ENCODE data around the gene IKZF3. TPM values are rescaled to one million over a fixed set of nuclear protein-coding genes. Genes with fewer than 3 reads are reported as not detected.
A peak's percentile ranks its signal among the peaks of the same experiment; 100 is the strongest.
"Not testable (repeated sequence)": the region's sequence is repeated elsewhere in the genome, so short reads cannot be mapped to it uniquely, and the experiment has no call there.

IKZF3 gene
- total RNA-seq, 1 donor from 2014 or later = 0.34 TPM

GRCh38 chr17:39903158-39903884, 39.2 kb upstream of the IKZF3 start:
- no peak overlapping the region for H3K9ac ChIP-seq (ENCODE audit: low read length)
- no peaks in the 10 kb centered on the region for H4K20me1 ChIP-seq (ENCODE audit: insufficient read depth, low read length)
- TF ChIP-seq, protein P1, sequence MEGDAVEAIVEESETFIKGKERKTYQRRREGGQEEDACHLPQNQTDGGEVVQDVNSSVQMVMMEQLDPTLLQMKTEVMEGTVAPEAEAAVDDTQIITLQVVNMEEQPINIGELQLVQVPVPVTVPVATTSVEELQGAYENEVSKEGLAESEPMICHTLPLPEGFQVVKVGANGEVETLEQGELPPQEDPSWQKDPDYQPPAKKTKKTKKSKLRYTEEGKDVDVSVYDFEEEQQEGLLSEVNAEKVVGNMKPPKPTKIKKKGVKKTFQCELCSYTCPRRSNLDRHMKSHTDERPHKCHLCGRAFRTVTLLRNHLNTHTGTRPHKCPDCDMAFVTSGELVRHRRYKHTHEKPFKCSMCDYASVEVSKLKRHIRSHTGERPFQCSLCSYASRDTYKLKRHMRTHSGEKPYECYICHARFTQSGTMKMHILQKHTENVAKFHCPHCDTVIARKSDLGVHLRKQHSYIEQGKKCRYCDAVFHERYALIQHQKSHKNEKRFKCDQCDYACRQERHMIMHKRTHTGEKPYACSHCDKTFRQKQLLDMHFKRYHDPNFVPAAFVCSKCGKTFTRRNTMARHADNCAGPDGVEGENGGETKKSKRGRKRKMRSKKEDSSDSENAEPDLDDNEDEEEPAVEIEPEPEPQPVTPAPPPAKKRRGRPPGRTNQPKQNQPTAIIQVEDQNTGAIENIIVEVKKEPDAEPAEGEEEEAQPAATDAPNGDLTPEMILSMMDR (IDR thresholded peaks at IDR 0.05; ENCODE audit: insufficient read depth, low read depth, low read length) = no peak
- no peak for TF ChIP-seq EZH2 (IDR thresholded peaks at IDR 0.05; ENCODE audit: insufficient read depth, low read length)
- H3K27me3 ChIP-seq (ENCODE audit: insufficient read depth, low read length) = no peaks in the 10 kb centered on the region
- H3K27me3 Mint-ChIP-seq (ENCODE audit: low read depth, unreplicated experiment) = no peaks in the 10 kb centered on the region
- no peak overlapping the region for H3K27ac ChIP-seq (ENCODE audit: low read depth, low read length)
- no peak overlapping the region for H3K4me2 ChIP-seq (ENCODE audit: low read length)
- peaks cover 5% of the 10 kb centered on the region for H3K9me3 Mint-ChIP-seq (ENCODE audit: unreplicated experiment)
- H2AFZ ChIP-seq (ENCODE audit: low read depth, low read length) = no peak overlapping the region
- peaks cover 5% of the 10 kb centered on the region for H3K4me1 Mint-ChIP-seq (ENCODE audit: low read depth, unreplicated experiment)
- no peak overlapping the region for H3K4me3 Mint-ChIP-seq (ENCODE audit: unreplicated experiment)
- H3K4me1 ChIP-seq (ENCODE audit: insufficient read depth, low read length) = no peaks in the 10 kb centered on the region
- DNase-seq (ENCODE audit: low read depth) (no peak), FAIRE-seq (peak; percentile 9)
- H3K4me3 ChIP-seq (ENCODE audit: insufficient read depth, low read depth, low read length) = no peak overlapping the region
- H3K9me3 ChIP-seq (ENCODE audit: insufficient read depth, low read depth, low read length) = no peaks in the 10 kb centered on the region
- H3K36me3 Mint-ChIP-seq (ENCODE audit: low read depth, unreplicated experiment) = peaks cover 18% of the 10 kb centered on the region
- H3K79me2 ChIP-seq (ENCODE audit: insufficient read depth, low read length) = no peaks in the 10 kb centered on the region
- H3K27ac Mint-ChIP-seq (ENCODE audit: unreplicated experiment) = peak overlapping the region; percentile 72
- peaks cover 2% of the 10 kb centered on the region for H3K36me3 ChIP-seq (ENCODE audit: insufficient read depth, low read length)

DNA sequence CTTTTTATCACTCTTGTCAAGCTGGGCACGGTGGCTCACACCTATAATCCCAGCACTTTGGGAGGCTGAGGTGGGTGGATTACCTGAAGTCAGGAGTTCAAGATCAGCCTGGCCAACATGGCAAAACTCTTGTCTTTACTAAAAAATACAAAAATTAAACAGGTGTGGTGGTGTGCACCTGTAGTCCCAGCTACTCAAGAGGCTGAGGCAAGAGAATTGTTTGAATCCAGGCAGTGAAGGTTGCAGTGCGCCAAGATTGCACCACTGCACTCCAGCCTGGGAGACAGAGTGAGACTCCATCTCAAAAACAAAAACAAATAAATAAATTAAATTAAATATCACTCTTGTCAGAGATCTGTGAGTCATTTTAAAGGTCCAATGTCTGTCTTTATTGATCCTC, 37.9 kb upstream of the IKZF3 start:
- not testable (repeated sequence) for H3K36me3 ChIP-seq (ENCODE audit: insufficient read depth, low read length); H2AFZ ChIP-seq (ENCODE audit: low read depth, low read length); H3K27me3 ChIP-seq (ENCODE audit: insufficient read depth, low read length); H3K4me2 ChIP-seq (ENCODE audit: low read length); H3K4me3 Mint-ChIP-seq (ENCODE audit: unreplicated experiment); H3K4me3 ChIP-seq (ENCODE audit: insufficient read depth, low read depth, low read length); H3K27ac ChIP-seq (ENCODE audit: low read depth, low read length); FAIRE-seq; H3K27ac Mint-ChIP-seq (ENCODE audit: unreplicated experiment); H3K4me1 Mint-ChIP-seq (ENCODE audit: low read depth, unreplicated experiment); H3K79me2 ChIP-seq (ENCODE audit: insufficient read depth, low read length); H3K4me1 ChIP-seq (ENCODE audit: insufficient read depth, low read length); H4K20me1 ChIP-seq (ENCODE audit: insufficient read depth, low read length); H3K9me3 ChIP-seq (ENCODE audit: insufficient read depth, low read depth, low read length); H3K9me3 Mint-ChIP-seq (ENCODE audit: unreplicated experiment); H3K27me3 Mint-ChIP-seq (ENCODE audit: low read depth, unreplicated experiment); H3K9ac ChIP-seq (ENCODE audit: low read length); DNase-seq (ENCODE audit: low read depth)
- peaks cover 12% of the 10 kb centered on the region for H3K36me3 Mint-ChIP-seq (ENCODE audit: low read depth, unreplicated experiment)

GRCh38 chr17:39899215-39899614, 35.1 kb upstream of the IKZF3 start:
- FAIRE-seq = no peak
- Histone ChIP-seq H3K4me3 (ENCODE audit: insufficient read depth, low read depth, low read length) (no peak overlapping the region), H3K4me1 (ENCODE audit: insufficient read depth, low read length) (no peaks in the 10 kb centered on the region), H3K9me3 (ENCODE audit: insufficient read depth, low read depth, low read length) (no peaks in the 10 kb centered on the region), H2AFZ (ENCODE audit: low read depth, low read length) (no peak overlapping the region), H3K36me3 (ENCODE audit: insufficient read depth, low read length) (no peaks in the 10 kb centered on the region), H3K9ac (ENCODE audit: low read length) (no peak overlapping the region), H4K20me1 (ENCODE audit: insufficient read depth, low read length) (no peaks in the 10 kb centered on the region), H3K27ac (ENCODE audit: low read depth, low read length) (no peak overlapping the region), H3K4me2 (ENCODE audit: low read length) (no peak overlapping the region), H3K27me3 (ENCODE audit: insufficient read depth, low read length) (no peaks in the 10 kb centered on the region), H3K79me2 (ENCODE audit: insufficient read depth, low read length) (no peaks in the 10 kb centered on the region)
- H3K4me3 Mint-ChIP-seq (ENCODE audit: unreplicated experiment) = no peak overlapping the region
- no peak overlapping the region for H3K27ac Mint-ChIP-seq (ENCODE audit: unreplicated experiment)
- no peaks in the 10 kb centered on the region for H3K36me3 Mint-ChIP-seq (ENCODE audit: low read depth, unreplicated experiment)
- TF ChIP-seq, protein P1 (IDR thresholded peaks at IDR 0.05; ENCODE audit: insufficient read depth, low read depth, low read length) = no peak
- TF ChIP-seq EZH2 (IDR thresholded peaks at IDR 0.05; ENCODE audit: insufficient read depth, low read length) = no peak
- no peaks in the 10 kb centered on the region for H3K9me3 Mint-ChIP-seq (ENCODE audit: unreplicated experiment)
- peaks cover 3% of the 10 kb centered on the region for H3K27me3 Mint-ChIP-seq (ENCODE audit: low read depth, unreplicated experiment)
- peaks cover 5% of the 10 kb centered on the region for H3K4me1 Mint-ChIP-seq (ENCODE audit: low read depth, unreplicated experiment)
- DNase-seq (ENCODE audit: low read depth) = no peak
